Measurements from ENCODE around the gene ZNF175. TPM values are rescaled to one million over a fixed set of nuclear protein-coding genes. Genes with fewer than 3 reads are reported as not detected.

The ZNF175 gene
- total RNA-seq, 1 donor from 2014 or later = 10.9 TPM

DNA sequence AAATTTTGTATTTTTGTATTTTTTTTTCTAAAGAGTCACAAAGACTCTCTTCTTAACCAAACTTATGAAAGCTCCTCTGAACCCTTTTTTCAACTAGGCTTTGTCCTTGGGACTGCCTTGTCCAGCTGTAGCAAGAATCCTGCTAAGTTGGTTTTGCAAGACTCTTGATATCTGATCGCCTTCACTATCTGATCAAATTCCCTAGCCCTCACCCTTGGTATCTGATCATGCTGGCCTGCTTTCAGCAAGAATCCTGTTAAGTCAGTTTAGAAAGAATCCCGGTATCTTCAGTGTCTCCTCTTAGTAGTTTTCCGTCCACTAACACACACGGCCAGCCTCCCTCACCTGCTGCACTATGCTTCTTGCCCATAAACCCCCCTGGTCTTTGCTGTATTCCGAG, 61.0 kb downstream of the ZNF175 start:
- DNase-seq = no peak

DNA sequence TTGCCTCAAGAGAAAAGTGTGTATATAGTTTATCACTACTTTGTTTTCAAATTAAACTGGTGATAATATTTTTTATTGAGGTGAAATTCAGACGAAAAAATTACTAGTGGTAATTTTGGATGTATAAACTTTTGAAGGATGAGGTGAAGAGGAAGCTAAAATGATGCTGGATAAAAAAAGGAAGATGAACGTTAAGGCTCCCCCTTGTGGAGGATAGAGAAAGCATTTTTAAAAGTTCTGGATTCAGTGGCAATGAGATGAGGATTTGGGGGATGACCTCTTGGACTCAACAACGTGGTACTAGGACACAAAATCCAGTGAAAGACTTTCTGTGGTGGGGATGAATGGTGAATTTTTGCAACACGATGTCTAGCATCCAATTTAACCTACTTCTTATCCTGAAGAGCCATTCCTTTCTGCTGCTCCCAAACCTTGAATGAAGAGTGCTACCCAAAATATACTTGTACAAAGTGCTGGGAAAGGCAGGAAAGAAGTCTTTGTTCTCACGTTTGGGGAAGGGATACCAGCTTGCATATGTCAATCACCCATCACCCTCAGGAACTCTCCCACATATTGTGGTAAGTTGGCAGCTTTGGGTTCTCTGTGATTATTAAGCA, 66.4 kb downstream of the ZNF175 start:
- no peak for DNase-seq

- DNase-seq = no peak
These were observed 68.8 kb downstream of the ZNF175 start for GRCh38 chr19:51639916-51640315.

DNA sequence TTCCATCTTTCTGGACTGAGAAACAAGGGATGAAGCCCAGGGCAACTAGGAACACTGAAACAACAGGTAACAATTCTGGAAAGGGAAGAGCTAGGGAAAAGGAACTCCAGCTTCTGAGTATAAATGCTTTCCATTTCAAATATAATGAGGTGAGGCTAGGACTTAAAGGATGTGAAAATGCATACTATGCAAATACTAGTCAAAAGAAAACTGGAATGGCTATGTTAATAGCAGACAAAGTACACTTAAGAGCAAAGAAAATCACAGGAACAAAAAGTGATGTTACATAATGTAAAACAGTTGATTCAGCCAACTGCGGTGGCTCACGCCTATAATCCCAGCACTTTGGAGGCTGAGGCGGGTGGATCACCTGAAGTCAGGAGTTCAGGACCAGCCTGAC, 69.3 kb downstream of the ZNF175 start:
- DNase-seq = no peak

GRCh38 chr19:51641648-51642047, 70.6 kb downstream of the ZNF175 start:
- no peak for DNase-seq

Other genes with a start within 250 kb of the ZNF175 start
- gene VSIG10L, start 229.1 kb upstream of the ZNF175 start, total RNA-seq = 2.5 TPM
- 71.3 TPM for gene ETFB, start 204.9 kb upstream of the ZNF175 start, total RNA-seq
- gene CLDND2, start 202.3 kb upstream of the ZNF175 start, total RNA-seq = not detected
- 2.3 TPM for gene NKG7, start 198.6 kb upstream of the ZNF175 start, total RNA-seq
- not detected for gene LIM2, start 183.3 kb upstream of the ZNF175 start, total RNA-seq
- gene C19orf84, start 180.7 kb upstream of the ZNF175 start, total RNA-seq = not detected
- 2.1 TPM for gene SIGLEC10, start 153.6 kb upstream of the ZNF175 start, total RNA-seq
- not detected for gene SIGLEC8, start 112.8 kb upstream of the ZNF175 start, total RNA-seq
- not detected for gene CEACAM18, start 92.7 kb upstream of the ZNF175 start, total RNA-seq
- gene SIGLEC12, start 69.5 kb upstream of the ZNF175 start, total RNA-seq = not detected
- gene SIGLEC6, start 39.6 kb upstream of the ZNF175 start, total RNA-seq = not detected
- not detected for gene SIGLEC5, start 59.1 kb downstream of the ZNF175 start, total RNA-seq
- gene SIGLEC14, start 75.5 kb downstream of the ZNF175 start, total RNA-seq = 0.21 TPM
- gene SPACA6, start 122.0 kb downstream of the ZNF175 start, total RNA-seq = 6.9 TPM
- 0.72 TPM for gene HAS1, start 152.7 kb downstream of the ZNF175 start, total RNA-seq
- gene FPR1, start 180.6 kb downstream of the ZNF175 start, total RNA-seq = 1.8 TPM
- gene FPR2, start 189.9 kb downstream of the ZNF175 start, total RNA-seq = 0.51 TPM
- gene FPR3, start 223.9 kb downstream of the ZNF175 start, total RNA-seq = 1.4 TPM